ENCODE measurements around the gene OGN. TPM values are rescaled to one million over a fixed set of nuclear protein-coding genes. Genes with fewer than 3 reads are reported as not detected.
"Not testable (repeated sequence)": the region's sequence is repeated elsewhere in the genome, so short reads cannot be mapped to it uniquely, and the experiment has no call there.

The OGN gene, protein sequence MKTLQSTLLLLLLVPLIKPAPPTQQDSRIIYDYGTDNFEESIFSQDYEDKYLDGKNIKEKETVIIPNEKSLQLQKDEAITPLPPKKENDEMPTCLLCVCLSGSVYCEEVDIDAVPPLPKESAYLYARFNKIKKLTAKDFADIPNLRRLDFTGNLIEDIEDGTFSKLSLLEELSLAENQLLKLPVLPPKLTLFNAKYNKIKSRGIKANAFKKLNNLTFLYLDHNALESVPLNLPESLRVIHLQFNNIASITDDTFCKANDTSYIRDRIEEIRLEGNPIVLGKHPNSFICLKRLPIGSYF
- not detected in 2 replicates for total RNA-seq (2014; rRNA removed; shearing (Covaris generic))

DNA sequence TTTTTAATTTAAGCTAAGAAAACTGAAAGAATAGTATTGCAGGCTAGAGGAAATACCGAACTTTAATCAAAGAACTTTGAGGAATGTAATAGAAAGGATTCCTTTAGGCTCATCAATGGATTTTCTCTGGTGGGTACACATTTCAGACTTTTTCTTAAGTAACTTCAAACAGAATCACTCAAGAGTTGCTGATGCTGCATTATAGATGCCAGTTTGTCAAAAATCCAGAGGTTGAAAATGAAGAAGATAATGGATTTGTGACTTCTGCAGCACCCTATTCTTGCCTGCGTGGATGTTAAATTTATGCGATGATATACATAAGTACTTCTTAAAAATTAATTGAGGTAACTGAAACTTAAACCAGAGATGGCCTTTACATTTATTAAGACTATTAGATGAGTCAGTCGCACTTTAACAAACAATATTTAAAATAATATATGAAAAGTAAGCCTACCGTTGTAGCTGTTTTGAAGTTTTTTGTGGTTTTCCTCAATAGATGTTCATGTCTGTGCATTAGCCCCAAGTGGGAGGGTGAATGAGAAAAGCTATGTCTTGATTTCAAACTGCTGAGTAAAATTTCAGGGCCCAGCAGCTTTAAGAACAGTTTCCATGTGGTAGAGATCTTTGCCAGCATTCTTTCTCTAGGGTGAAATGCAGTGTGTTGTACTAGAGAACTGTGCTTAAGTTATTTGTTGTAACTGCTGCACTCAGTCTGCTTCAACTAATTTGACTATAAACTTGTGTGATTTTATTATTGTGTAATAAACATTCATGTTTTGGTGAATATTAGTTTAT is at the start of gene OGN:
TSS of gene OGN (minus strand) at position 537 of the 795 bp plus-strand sequence. CDS start 1,171 bp downstream, outside the sequence.
- DNase-seq (ENCODE audit: low spot score) = no peak
- in situ Hi-C loops (cut with HindIII; ENCODE audit: low sequenced_read_pairs) = no loop called here

DNA sequence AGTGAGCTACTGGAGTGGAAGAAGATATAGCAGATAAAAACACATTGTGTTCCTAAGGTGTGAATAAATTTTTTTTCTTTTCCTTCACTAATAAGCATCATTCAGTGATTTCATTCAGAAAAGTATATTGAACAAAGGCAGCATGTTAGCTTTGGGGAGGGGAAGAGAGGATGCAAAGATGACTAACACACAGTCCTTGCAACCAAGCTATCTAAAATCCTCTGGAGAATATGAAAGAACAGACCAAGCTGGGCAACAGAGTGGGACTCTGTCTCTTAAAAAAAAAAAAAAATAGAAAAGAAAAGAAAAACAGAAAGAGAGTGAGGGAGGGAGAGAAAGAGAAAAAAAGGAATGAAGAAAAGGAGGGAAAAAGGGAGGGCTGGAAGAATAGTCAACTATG is 42.2 kb upstream of the OGN start:
- in situ Hi-C loops (cut with HindIII; ENCODE audit: low sequenced_read_pairs) = no loop called here
- DNase-seq (ENCODE audit: low spot score) = no peak

- no peak for DNase-seq (ENCODE audit: low spot score)
- in situ Hi-C loops (cut with HindIII; ENCODE audit: low sequenced_read_pairs) = no loop called here
Measured at GRCh38 chr9:92444841-92445240, 40.5 kb upstream of the OGN start.

DNA sequence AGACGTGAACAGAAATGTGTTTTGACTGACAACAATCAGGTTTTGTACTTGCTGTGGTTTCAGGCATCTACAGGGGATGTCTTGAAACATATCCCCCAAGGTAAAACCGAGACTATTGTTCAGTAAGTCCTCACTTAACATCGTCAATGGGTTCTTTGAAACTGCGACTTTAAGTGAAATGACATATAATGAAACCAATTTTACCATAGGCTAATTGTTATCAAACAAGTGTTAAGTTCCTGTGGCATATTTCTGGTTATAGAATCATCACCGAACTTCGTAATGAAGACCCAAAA is 36.3 kb upstream of the OGN start:
- no peak for DNase-seq (ENCODE audit: low spot score)
- in situ Hi-C loops (cut with HindIII; ENCODE audit: low sequenced_read_pairs) = no loop called here

- DNase-seq (ENCODE audit: low spot score) = no peak
- in situ Hi-C loops (cut with HindIII; ENCODE audit: low sequenced_read_pairs) = no loop called here
Measured at GRCh38 chr9:92439921-92440750, 35.8 kb upstream of the OGN start.

GRCh38 chr9:92438900-92439526 is 34.6 kb upstream of the OGN start:
- DNase-seq (ENCODE audit: low spot score) = no peak
- in situ Hi-C loops (cut with HindIII; ENCODE audit: low sequenced_read_pairs) = no loop called here

DNA sequence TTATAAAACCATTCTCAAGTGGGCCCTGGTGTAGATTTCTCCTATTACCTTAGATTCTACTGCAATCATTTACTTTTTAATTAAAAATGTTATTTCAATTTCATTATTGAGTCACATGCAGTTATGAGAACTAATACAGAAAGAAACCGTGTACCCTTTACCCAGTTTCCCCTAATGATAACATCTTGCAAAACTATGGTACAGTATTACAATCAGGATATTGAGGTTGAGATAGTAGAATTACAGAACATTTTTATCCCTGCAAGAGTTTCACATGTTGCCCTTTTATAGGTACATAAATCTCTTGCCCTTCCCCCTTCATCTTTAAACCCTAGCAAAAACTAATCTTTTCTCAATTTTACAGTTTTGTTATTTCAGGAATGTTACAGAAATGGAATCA is 30.9 kb upstream of the OGN start:
- DNase-seq (ENCODE audit: low spot score) = no peak
- in situ Hi-C loops (cut with HindIII; ENCODE audit: low sequenced_read_pairs) = no loop called here

DNA sequence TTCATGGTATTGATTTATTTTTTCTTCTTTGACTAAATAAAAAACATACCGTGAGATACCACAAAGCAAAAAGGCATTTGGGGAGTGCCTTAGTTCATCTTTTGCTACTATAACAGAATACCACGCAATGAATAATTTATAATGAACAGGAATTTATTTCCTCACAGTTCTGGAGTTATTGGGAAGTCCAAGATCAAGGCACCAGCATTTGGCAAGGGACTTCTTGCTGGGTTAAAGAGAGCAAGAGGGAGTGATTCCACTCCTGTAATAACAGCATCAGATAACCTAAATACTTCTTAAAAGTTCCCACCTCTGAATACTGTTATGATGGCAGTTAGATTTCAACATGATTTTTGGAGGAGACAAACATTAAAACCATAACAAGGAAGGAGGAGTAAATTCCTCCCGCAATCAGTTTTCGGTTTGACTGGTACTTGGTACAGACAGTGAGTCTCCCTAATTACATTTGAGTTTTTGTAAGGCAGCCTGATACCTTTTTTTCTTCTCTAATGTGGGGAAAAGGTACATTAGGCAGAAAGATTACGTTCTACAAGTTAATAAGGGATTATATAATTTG is 28.7 kb upstream of the OGN start:
- DNase-seq (ENCODE audit: low spot score) = no peak
- in situ Hi-C loops (cut with HindIII; ENCODE audit: low sequenced_read_pairs) = no loop called here

DNA sequence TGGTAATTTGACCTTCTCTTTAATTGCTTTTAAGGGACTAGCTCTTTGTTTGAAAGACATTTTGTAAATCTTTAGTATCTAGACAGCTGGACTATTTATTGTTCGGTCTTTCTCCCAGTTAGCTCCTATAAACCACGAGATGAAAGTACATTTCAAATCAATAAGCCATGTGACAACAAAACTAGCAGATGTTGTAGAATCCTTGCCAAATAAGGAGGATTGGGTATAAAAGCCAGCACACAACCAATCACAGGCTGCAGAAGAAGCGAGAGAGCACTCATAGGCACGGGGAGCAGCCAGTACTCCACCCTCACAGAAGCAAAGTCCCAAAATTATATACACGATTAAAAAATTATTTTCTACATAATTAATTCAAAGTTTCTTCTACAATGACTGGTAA is 28.0 kb upstream of the OGN start:
- DNase-seq (ENCODE audit: low spot score) = no peak
- in situ Hi-C loops (cut with HindIII; ENCODE audit: low sequenced_read_pairs) = no loop called here

DNA sequence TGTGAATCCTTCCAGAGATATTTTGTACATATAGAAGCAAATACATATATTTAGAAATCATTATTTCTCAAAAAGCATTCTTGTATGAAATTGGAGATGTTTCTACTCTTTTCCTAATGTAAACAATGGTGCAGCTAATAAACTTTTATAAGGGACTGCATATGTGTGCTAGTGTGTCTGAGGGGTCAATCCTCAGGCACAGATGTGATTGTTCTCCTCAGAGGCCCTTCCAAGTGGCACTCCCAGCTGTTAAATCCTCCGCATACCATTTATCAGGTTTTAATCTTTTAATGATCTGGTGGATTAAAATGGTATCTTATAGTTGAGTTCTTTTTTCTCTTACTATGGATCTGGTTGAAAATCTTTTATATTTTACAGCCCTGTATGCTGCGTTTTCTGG is 25.5 kb upstream of the OGN start:
- in situ Hi-C loops (cut with HindIII; ENCODE audit: low sequenced_read_pairs) = no loop called here
- DNase-seq (ENCODE audit: low spot score) = no peak

GRCh38 chr9:92426501-92427145 is 22.2 kb upstream of the OGN start:
- in situ Hi-C loops (cut with HindIII; ENCODE audit: low sequenced_read_pairs) = no loop called here
- DNase-seq (ENCODE audit: low spot score) = no peak

- DNase-seq (ENCODE audit: low spot score) = no peak
- in situ Hi-C loops (cut with HindIII; ENCODE audit: low sequenced_read_pairs) = no loop called here
Measured at GRCh38 chr9:92425474-92425873, 21.1 kb upstream of the OGN start.

DNA sequence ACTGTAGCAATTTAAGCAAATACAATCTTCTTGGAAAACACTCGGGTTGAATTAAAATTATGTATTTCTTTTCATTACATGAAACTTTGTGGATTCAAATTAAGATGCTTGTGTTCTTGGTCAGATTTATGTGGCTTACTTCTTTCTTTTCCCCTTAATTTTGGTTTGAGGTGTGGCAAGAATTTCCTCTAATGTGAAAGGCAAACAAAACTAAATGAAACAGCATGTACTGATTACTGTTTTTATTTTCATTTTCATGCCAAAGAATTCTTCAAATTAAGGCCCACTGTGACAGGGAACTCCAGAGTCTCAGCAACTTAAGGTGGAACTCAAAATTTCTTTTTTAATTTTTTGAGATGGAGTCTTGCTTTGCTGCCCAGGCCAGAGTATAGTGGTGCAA is 20.0 kb upstream of the OGN start, which contains the start of gene OMD:
TSS of gene OMD (minus strand) at position 132 of the 400 bp plus-strand sequence. CDS start 6,913 bp downstream, outside the sequence.
- DNase-seq (ENCODE audit: low spot score) = no peak
- in situ Hi-C loops (cut with HindIII; ENCODE audit: low sequenced_read_pairs) = no loop called here

DNA sequence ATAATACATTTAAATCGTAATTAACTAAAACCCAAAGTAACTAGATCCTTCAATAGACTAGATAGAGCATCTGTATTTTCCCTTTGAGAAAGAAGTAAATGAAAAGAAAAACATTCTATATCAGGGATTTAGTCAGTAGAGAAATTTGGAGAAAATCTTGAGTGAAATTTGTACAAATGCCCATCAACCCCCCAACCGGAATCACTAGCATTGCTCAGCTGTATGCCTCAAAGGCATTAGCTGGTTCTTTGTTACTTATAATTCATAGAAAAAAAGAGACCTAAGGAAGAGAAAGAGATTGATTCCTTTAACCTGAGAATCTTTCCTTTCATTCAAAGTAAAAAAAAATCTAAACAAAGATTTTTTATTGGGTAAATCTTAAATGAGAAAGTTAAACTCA is 19.2 kb upstream of the OGN start:
- no peak for DNase-seq (ENCODE audit: low spot score)
- in situ Hi-C loops (cut with HindIII; ENCODE audit: low sequenced_read_pairs) = no loop called here

GRCh38 chr9:92422611-92423338 is 18.4 kb upstream of the OGN start:
- DNase-seq (ENCODE audit: low spot score) = no peak
- in situ Hi-C loops (cut with HindIII; ENCODE audit: low sequenced_read_pairs) = no loop called here

DNA sequence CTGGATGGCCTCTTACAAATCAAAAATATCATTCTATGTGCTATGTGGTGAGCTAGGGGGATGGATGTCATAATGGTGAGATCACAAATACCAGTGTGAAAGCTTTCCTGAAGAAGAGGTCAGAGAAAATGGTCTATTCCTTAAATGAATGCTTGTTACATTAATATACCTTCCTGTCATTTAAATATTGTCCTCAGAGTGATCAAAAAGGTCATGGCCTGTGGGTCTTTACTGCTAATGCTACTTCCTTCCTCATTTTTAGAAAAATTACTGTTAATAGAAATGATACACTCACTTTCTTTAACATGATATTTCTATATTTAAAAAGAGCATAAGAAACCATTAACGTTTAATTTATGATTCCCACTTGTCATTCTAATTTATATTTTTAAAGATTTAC is 10.2 kb upstream of the OGN start:
- no peak for DNase-seq (ENCODE audit: low spot score)
- in situ Hi-C loops (cut with HindIII; ENCODE audit: low sequenced_read_pairs) = no loop called here

DNA sequence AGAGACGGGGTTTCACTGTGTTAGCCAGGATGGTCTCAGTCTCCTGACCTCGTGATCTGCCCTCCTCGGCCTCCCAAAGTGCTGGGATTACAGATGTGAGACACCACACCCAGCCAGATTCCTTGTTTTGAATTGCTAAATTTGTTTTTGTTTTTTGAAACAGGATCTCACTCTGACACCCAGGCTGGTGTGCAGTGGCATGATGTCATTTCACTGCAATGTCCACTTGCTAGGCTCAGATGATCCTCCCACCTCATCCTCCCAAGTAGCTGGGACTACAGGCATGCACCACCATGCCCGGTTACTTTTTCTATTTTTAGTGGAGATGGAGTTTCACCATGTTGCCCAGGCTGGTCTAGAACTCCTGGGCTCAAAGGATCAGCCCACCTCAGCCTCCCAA is 6.8 kb upstream of the OGN start:
- DNase-seq (ENCODE audit: low spot score); in situ Hi-C loops (cut with HindIII; ENCODE audit: low sequenced_read_pairs): not testable (repeated sequence)

Data from G401 (cell line).